K562 (cell line): ENCODE results near the gene ADARB2.

ENCODE experiments used
- BACH1 ChIP-seq: fragments of 200-800 bp; sonication (Bioruptor generic); IDR thresholded peaks from 2 replicates; pipeline ENCODE4 v1.6.1; 2016; ENCODE audit warnings: missing genetic modification characterization, missing compliant biosample characterization
- CSDE1 ChIP-seq, 2 experiments: fragments of 450-650 bp; IDR thresholded peaks; 2 replicates each; pipeline ENCODE4 v1.6.1; 2016; ENCODE audit warnings: mild to moderate bottlenecking in 1 of 2
- CTCF ChIP-seq, 3 experiments: IDR thresholded peaks in 2 of 3; conservative IDR thresholded peaks in 1 of 3; 2 replicates each; pipeline ENCODE4 v1.5.1; 2011 to 2012; ENCODE audit warnings: low read length in 3 of 3, mild to moderate bottlenecking in 3 of 3, control low read depth in 2 of 3, improper control_type of control experiment in 1 of 3, inconsistent platforms in 1 of 3, low read depth in 1 of 3, mixed read lengths in 1 of 3, moderate library complexity in 1 of 3; ENCODE audit not compliant: insufficient read depth in 2 of 3
- ELF2 ChIP-seq: fragments of 250-450 bp; sonication (Bioruptor Pico); IDR thresholded peaks from 2 replicates; pipeline ENCODE4 v1.5.0; 2021; ENCODE audit warnings: mild to moderate bottlenecking
- EP300 ChIP-seq: IDR thresholded peaks from 2 replicates; pipeline ENCODE4 v1.6.1; 2012; ENCODE audit warnings: low read length, improper control_type of control experiment
- HDAC1 ChIP-seq, 2 experiments: fragments of 450-650 bp; IDR thresholded peaks; 2 replicates each; pipeline ENCODE4 v1.6.1; 2016 to 2017; ENCODE audit warnings: inconsistent platforms in 1 of 2, mild to moderate bottlenecking in 1 of 2, moderate library complexity in 1 of 2
- JUND ChIP-seq, 2 experiments: IDR thresholded peaks; 2 replicates in 1 of 2; 3 replicates in 1 of 2; pipeline ENCODE4 v1.6.1; 2011; ENCODE audit warnings: borderline replicate concordance in 2 of 2, low read depth in 2 of 2, low read length in 2 of 2, improper control_type of control experiment in 1 of 2, missing biosample characterization in 1 of 2, missing genetic modification characterization in 1 of 2, missing genetic modification reagents in 1 of 2
- MAFK ChIP-seq: IDR thresholded peaks from 2 replicates; pipeline ENCODE4 v1.6.1; 2011; ENCODE audit warnings: low read length, improper control_type of control experiment
- NR2C2 ChIP-seq, 2 experiments: fragments of 200-800 bp in 1 of 2; sonication (Bioruptor generic) in 1 of 2; sonication (generic) in 1 of 2; formaldehyde crosslinking in 1 of 2; IDR thresholded peaks; 2 replicates each; pipeline versions ENCODE4 v1.6.1 to v1.8.0; 2016 to 2022; ENCODE audit warnings: mild to moderate bottlenecking in 1 of 2, missing compliant biosample characterization in 1 of 2, missing genetic modification characterization in 1 of 2, missing genetic modification reagents in 1 of 2
- RAD21 ChIP-seq, 2 experiments: fragments of 250-450 bp in 1 of 2; fragments of 450-650 bp in 1 of 2; sonication (Bioruptor Pico) in 1 of 2; formaldehyde crosslinking in 1 of 2; IDR thresholded peaks in 1 of 2; conservative IDR thresholded peaks in 1 of 2; 2 replicates each; pipeline versions ENCODE4 v1.4.0 to v1.8.0; 2020 to 2022; ENCODE audit warnings: mild to moderate bottlenecking in 2 of 2, moderate library complexity in 1 of 2
- RAD51 ChIP-seq: fragments of 450-650 bp; IDR thresholded peaks from 2 replicates; pipeline ENCODE4 v1.7.1; 2016; ENCODE audit warnings: low read depth, mild to moderate bottlenecking, borderline replicate concordance
- RHOXF2B ChIP-seq: fragments of 250-450 bp; sonication (Bioruptor Pico); conservative IDR thresholded peaks from 2 replicates; pipeline ENCODE4 v1.5.1; 2021
- SP1 ChIP-seq: sonication (generic); formaldehyde crosslinking; IDR thresholded peaks from 2 replicates; pipeline ENCODE4 v1.8.1; 2022; ENCODE audit warnings: mild to moderate bottlenecking, missing genetic modification reagents
- THAP12 ChIP-seq: fragments of 250-450 bp; sonication (Bioruptor Pico); IDR thresholded peaks from 2 replicates; pipeline ENCODE4 v1.9.0; 2021; ENCODE audit warnings: mild to moderate bottlenecking, inconsistent platforms

GRCh38 chr10:1651270-1651966, 85.9 kb downstream of the ADARB2 start:
- TF ChIP-seq NR2C2 (CRISPR knock-in tag; IDR thresholded peaks at IDR 0.05) = no peak
- no peak for TF ChIP-seq NR2C2 (tag; IDR thresholded peaks at IDR 0.05)
- TF ChIP-seq RAD21 (CRISPR knock-in tag; conservative IDR thresholded peaks at IDR 0.05 in 1 of 2, IDR thresholded peaks at IDR 0.05 in 1 of 2) = no peak
- TF ChIP-seq CTCF (IDR thresholded peaks at IDR 0.05 in 2 of 3, conservative IDR thresholded peaks at IDR 0.05 in 1 of 3; ENCODE audit: insufficient read depth in 2 of 3, low read depth in 1 of 3, low read length in 3 of 3) = no peak
- no peak for TF ChIP-seq SP1 (CRISPR knock-in tag)
- no peak for TF ChIP-seq BACH1
- no peak for TF ChIP-seq THAP12
- no peak for TF ChIP-seq CSDE1 (IDR thresholded peaks at IDR 0.05)
- no peak for TF ChIP-seq JUND (IDR thresholded peaks at IDR 0.05; ENCODE audit: borderline replicate concordance, low read depth, low read length)
- no peak for TF ChIP-seq JUND (tag; IDR thresholded peaks at IDR 0.05; ENCODE audit: borderline replicate concordance, low read depth, low read length)
- TF ChIP-seq RHOXF2B (CRISPR knock-in tag) = no peak
- TF ChIP-seq EP300 = no peak
- no peak for TF ChIP-seq RAD51
- TF ChIP-seq ELF2 (CRISPR knock-in tag) = no peak
- TF ChIP-seq MAFK = no peak
- TF ChIP-seq HDAC1 (IDR thresholded peaks at IDR 0.05) = no peak
